Left hindlimb (tissue), 1 donor: ENCODE measurements around the gene MAB21L2.

Experiments
- DNase-seq: peaks from one replicate; pipeline ENCODE4 v3.0.0-alpha.2; 2018

Gene MAB21L2

DNA sequence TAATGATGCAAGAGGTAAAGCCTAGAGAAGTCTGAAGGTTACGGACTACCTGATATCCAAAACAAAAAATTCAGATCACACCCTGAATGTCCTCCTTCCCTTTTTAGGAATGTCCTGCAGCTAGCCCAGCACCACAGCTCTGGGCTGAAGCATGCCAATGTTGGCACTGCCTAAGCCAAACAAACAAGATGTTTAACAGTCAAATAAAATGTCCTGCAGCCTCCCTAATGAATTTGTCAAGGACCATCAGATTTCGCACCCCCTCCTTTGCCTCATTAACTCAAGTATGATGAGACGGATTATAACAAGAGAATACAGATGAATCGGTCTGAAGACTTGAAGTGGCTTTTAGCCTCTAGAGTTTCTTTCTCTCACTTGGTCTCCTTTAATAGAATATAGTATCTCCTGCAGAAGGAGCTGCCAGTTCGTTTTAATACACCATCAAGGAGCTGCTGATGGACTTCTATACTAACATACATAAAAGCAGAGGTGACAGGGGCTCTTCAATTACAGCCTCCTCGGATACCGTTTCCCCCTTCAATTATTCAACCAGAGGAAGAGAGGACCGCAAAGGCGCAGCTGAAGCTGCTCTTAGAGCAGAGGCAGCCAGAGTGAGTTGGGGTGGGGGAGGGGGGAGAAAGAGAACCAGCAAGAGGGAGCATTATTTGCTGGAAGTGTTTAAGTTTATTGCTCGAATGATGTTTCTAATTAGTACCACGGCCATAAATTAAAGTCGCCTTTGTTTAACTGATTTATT, 3.0 kb upstream of the MAB21L2 start:
- peak; percentile 78 for DNase-seq

DNA sequence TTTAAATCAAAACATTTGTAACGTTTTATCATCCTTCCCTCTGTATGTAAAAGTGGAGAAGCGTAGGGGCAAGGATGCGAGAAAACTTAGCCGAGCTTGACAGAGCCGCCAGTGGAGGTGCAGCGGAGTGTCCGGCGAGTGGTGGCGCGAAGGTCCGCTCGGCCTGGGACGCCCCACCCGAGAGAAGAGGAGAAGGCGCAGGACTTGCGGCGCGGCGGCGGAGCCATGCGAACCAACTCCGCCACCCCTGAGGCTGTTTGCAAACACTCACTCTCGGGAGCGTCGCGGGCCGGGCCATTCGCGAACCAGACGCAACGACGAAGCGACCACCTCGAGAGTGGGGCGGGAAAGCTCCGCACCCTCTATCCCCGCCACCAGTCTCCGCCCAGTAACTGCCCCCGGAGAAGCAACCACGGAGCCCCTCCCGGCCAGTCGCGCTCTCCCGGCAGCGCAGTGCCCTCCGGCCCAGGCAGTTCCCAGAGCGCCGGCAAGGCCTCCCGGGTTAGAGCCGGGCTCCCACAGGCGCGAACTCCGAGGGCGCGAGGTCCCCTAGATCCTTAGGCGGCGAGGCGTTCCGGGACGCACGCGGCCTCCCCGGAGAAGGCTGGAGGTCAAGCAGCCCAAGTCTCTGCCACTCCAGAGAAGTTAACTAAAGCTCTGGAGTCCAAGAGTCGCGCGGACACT, 2.3 kb upstream of the MAB21L2 start:
- peak; percentile 74 for DNase-seq

DNA sequence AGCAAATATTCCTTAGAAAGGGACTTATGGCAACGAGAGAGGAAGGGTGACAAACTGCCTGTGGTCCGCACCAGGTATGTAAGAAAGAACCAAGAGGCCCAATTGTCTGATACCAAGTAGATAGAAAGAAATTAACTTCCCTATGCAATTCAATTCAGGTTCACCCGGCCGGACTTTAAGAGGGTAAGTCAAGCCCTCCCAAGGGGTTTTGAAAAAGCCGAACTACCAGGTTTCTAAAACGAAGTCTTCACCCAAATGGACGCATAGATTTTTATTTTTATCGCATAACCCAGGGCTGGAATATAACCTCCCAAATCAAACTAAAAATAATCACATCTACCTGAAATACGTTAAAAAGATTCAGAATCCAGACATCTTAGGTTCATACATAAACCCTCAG, 1.6 kb upstream of the MAB21L2 start:
- no peak for DNase-seq

DNA sequence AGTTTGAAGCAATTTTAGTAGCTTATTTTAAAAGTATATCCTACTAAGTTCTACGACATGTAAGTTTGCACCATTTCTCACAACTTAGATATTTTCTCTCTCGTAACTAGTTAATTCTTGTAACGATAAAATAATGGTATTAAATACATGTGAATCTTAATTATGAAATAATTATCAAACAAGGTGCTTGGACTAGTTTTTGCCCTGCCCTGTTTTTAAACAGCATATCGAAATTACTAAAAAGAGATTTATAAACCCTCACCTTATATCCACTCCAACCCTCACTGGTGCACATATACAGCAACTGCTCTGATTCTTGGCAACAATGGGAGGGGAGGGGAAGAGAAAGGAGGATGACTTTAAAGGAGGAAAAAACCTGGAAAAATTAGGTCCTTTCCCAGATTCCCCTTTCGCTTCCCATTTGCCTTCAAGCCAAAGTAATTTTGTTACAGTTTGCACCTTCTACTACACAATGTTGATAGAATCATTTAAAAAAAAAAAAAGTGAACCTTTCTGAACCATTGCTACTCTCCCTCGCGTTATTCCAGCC, 820 bp upstream of the MAB21L2 start:
- no peak for DNase-seq

DNA sequence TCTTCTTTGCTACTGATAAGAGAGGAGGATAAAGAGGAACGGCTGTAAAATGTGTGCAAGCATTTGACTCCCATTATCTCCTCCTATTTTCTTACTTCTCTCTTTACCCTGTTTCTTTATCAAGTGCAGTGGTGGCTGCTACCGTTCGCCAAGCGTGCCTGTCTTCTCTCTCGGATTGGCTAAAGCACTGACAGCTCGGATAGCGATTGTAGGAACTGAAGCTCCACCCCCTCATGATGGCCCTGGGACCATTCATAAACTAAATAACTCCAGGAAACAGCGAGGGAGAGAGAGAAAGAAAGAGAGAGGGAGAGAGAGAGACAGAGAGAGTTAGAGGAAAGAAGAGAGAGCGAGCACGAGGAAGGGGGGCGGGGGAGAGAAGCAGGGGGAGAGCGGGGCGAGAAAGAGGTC, 305 bp upstream of the MAB21L2 start:
- DNase-seq, result peak; percentile 88

DNA sequence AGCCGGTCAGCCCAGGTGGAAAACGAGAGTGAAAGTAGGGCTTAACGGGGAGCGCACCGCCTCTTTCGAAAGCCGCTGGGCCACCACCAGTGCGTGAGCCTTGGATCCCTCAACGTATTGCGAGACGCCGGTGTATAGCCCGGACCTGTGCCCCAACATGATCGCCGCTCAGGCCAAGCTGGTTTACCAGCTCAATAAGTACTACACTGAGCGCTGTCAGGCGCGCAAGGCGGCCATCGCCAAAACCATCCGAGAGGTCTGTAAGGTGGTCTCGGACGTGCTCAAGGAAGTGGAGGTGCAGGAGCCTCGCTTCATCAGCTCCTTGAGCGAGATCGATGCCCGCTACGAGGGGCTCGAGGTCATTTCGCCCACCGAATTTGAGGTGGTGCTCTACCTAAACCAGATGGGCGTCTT, 929 bp downstream of the MAB21L2 start:
- peak; percentile 53 for DNase-seq

DNA sequence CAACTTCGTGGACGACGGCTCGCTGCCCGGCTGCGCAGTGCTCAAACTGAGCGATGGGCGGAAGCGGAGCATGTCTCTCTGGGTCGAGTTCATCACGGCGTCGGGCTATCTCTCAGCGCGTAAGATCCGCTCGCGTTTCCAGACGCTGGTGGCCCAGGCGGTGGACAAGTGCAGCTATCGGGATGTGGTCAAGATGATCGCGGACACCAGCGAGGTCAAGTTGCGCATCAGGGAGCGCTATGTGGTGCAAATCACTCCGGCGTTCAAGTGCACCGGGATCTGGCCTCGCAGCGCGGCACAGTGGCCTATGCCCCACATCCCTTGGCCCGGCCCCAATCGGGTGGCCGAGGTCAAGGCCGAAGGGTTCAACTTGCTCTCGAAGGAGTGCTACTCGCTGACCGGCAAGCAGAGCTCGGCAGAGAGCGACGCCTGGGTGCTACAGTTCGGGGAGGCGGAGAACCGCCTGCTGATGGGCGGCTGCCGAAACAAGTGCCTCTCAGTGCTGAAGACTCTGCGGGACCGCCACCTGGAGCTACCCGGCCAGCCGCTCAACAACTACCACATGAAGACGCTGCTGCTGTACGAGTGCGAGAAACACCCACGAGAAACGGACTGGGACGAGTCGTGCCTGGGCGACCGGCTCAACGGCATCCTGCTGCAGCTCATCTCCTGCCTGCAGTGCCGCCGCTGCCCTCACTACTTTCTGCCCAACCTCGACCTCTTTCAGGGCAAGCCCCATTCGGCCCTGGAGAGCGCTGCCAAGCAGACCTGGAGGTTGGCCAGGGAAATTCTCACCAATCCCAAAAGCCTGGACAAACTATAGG, 1.5 kb downstream of the MAB21L2 start:
- peak; percentile 82 for DNase-seq

DNA sequence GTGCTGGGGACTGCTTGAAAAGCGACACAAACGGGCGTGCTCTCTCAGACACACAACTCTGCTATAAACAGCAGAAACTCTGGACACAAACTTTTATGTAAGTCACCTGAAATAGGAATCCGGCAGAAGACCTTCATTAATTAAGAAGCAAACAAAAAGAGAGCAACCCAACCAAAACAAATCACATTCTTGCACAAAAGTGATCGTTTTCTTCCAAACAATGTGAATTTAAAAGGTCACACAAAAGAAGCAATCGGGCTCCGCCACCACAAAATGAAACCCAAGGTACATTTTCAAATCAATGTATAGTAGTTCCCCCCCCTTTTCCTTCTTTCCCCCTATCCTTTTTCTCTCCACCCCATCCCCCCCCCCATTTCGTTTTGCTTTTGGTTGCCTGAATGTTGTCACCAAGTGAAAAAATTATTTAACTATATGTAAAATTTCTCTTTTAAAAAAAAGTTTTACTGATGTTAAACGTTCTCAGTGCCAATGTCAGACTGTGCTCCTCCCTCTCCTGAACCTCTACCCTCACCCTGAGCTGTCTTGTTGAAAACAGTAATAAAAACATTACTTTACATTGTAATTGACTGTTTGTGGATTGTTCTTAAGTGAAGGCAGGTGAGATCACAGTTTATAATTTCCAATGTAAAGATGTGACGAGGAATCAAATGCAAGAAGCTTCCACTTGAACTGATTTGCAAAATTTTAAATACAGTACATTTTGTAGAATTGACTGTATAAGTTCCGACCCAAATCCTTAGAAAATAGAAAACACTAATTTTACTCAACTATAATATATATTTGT, 2.4 kb downstream of the MAB21L2 start:
- DNase-seq, result no peak

DNA sequence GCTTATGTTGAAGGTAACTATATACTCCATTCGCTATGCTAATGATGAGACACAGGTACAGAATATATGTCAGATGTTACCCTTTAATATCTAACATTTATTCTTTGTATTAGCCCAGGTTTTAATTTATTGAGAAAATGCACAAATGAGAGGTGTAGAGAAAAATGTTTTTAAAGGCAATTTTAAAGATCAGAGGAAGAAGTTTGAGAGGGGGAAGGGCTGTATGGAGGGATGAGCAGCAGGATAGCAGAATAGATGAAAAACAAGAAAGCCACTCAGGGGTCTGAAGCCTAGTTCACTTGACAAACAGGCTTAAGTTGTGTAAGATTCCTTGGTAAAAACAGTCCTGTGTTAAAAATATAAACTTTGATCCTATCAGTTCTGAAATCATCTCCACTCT, 3.7 kb downstream of the MAB21L2 start:
- no peak for DNase-seq

DNA sequence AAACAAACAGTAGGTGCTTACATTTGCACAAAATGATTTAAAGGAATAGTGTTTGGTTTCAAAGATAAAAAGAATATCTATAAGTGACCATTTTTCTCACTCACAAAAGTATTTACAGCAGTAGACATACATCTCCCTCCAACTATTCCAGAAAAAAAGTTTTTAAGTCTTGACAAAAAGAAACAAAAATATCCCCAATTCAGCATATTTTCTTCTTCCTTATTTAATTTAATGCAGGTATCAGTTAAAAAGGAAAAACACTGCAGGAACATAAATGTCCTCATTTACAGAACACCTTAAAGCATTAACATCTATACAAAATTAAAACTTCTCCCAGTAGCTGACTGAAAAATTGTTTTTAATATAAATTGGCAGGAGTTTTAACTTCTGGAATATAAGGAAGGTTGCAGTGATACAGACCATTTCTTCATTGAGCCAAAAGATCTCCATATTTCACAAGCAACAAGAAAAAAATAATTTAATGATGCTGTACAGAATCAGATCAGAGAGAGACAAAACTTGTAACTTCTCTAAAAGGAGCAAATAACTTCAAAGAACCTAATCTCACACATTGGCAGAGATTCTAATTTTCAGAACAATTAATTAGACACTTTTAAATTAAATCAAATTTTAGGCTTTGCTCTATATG, 4.3 kb downstream of the MAB21L2 start:
- no peak for DNase-seq

DNA sequence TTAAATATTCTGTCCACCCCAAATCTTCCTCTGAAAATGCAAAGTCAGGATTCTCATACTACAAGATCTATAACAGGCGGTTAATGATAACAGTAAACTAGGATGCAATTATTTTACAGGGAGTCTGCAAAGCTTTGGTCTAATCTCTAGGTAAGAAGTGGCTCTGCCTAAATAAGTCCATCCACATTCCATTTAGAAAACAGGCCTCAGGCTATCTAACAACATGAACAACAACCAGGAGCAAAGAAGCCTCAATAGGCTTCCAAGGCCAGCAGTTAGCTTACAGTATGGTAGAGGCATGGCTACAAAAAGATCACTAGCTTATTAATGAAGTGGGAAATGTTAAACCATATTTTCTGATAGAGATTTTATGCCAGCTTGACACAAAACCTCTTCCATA, 6.4 kb downstream of the MAB21L2 start:
- no peak for DNase-seq

DNA sequence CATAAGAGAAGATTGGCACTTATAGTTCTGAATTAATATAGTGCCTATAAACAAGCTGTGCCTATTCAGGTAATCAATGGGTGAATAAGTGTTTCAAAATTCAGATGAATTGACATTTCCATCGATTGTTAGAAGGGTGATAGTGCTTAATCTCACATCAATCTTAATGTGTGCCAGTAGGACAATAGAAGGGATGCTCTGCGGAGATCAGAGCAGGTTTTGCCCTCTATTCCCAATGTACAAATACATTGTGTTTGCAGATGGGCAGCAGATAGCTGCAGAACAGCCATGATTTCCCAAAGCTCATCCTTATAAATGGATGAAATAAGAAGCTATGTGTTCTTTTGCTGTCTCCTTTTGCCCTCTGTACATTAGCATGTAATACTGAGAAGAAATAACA, 7.2 kb downstream of the MAB21L2 start:
- no peak for DNase-seq

DNA sequence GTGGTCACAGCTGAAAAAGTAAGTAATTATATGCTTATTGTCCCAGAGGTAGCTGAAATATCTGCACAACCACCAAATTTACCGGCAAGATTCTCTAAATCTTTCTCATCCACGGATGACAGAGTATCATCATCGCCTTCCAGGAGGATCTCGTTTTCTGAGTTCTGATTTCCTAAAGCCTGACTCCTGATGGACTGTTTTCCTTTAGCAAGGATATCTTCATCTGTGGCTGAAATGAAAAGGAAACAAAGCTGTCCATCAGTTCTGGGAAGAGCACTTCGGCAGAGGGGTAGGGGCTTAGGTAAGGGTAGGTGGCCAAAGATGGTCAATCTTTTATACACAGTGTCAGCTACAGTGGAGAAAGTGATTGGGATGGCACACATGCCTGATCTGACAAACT, 8.7 kb downstream of the MAB21L2 start:
- no peak for DNase-seq

DNA sequence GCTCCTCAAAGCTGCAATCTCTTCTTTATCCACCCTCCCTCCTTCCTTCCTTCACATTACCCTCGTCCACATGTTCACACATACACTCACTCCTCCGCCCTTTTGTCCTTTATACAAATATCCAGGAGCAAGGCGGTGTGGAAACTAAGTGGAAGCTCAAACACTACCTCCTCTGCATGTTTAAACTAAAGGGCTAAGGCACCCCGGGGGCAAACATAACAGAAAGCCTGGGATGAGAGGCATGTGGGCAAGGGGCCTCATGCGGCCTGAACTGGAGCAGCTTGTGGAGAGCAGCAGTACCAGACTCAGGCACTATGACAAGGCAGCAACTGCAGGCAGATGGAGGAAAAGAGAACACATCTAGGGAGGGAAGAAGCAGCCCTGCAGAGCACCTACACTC, 9.5 kb downstream of the MAB21L2 start:
- DNase-seq, result peak; percentile 55

DNA sequence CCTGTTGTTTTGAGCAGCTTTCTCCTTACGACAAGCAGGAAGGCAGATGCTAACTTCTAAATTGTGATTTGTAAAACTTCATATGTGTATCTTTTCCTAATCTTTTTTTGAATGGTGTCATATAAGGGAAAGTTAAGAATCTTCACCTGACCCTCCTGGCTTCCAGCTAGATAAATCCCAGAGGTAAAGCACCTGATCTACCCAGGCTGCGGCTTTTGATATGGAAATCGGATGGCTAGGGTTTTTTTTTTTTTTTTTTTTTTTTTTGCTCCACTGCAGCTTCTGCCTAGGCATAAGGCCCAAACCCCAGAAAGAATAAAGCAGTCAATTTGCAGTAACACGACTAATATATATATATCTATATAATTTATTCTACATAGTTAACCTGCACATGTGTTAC, 10.0 kb downstream of the MAB21L2 start:
- no peak for DNase-seq

DNA sequence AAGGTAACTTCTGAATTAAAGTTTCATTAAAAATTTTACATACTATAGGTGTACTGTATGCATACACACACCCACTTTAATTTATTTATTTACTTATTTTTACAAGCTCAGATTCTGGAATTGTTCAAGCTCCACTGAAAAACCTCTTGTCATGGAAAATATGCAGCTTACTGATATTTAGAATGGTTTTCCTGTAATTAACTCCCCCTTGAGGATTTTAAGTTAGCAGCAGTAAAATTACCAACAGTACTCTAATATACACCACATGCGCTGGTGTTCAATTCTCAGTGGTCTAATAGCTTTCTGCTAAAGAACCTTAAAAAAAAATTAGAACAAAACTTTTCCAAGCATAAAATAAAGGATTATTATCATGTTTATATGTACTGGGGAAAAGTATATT, 12.0 kb downstream of the MAB21L2 start:
- no peak for DNase-seq

DNA sequence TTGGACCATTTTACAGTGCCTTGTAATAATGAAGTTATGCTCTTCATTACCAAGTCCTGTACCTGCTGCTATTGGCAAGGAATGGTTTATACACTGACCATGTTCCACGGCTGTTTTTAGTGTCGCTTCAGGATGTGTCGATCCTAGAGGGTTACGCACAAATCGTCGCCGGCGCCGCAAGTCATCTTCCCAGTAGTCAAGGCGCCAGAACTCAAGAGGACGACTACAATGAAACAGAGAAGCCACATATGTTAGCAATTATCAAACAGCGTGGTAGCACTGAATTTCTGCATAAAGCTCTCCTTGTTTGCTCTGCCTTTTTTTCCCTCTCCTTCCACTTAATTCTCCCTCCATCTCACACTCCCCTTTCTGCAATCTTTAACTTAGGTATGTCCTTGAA, 17.0 kb downstream of the MAB21L2 start:
- DNase-seq, result peak; percentile 33

DNA sequence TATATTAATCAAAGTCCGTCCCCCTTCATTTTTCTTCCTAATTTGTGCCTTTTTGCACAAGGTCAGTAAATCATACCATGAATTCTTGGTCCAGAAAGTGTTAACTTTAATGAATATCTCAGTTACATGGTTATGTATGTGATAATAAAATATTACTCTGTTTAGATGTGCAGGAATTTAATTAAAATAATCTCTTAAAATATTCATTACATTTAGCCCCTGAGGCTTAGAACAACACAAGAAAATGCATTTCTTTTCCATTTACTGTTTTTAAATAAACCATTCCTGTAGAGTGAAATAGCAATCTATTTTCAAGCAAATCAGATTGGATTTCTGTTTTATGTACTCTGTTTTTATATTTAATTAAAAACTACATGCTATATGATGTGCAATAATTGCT, 17.6 kb downstream of the MAB21L2 start:
- DNase-seq, result no peak

DNA sequence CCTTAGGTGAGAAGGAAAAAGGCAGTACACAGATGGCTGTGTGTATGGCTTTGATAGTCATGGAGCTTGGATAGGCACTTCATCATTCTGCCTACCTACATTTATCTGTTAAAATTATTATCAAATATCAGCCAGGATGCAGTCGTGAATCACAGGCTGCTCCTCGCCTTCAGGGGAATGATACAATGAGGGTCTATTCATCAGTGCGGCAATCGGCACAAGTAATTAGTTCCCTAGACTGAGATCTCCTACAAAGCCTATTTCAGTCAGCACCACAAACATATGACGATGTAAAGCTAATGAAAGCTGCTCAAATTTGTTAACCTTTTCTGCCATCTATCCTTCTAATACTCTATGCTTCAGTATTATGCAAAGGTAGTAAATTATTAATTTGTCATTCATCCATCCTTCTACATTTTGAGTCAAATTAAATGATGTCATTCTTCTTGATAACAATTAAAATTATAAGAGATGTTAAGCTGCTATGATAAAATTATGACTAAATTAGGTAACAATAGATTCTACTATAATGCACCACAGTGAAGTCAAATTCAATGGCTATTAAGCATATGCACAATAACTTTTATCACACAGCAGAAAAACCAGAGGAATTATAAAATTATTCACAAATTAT, 19.0 kb downstream of the MAB21L2 start:
- no peak for DNase-seq

DNA sequence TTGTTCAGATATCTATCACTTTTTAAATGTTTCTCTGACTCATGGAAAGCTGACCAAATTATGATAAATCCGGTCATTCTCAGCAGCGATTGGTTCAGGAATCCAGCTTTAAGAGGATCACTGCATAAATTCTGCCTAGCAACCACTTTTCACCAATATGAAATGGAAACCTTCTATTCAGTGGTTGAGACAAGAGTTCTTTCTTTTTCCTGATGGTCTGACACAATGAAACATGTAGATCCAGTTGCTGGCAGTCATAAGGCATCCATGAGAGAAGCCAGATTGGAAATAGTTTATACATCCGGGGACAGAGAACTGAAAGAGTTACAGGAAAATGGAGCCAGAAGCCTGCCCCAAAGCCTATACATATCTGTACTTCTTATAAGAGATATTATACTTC, 27.2 kb downstream of the MAB21L2 start:
- no peak for DNase-seq

DNA sequence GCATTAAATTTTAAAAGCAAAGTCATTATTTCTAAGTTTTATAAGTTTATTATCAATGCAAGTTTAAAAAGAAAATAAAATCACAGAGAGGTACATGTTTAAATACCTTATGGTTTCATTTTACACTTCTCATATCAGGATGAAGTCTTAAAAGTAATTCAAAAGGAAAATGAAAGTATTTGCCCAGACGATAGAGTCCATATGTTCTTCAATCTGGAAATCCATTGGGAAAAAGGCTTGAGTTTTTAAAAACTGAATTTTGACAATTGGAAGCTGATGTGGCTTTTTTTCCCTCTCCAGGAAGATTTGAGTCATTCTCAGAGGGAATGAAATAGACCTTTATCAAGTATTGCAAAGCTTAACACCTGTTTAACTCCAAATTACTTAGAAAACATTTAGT, 37.1 kb downstream of the MAB21L2 start:
- no peak for DNase-seq

DNA sequence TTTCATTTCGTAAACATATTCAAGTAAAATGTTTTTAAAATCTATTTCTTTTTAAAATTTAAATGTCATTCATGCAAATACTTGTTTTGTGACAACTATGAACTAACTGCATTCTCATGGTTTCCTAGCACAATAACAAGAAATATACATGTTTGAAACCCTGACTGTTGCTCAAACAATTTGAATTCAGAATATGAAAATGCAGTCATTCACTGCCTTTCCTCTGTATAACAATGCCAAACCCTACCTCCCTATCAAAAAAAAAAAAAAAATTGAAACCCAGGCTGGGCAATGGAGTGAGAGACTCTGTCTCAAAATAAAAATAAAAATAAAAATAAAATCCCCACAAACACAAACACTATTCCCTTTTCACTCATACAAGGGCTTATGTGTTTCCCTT, 42.1 kb downstream of the MAB21L2 start:
- DNase-seq, result no peak
